Amniotic stem cell (primary cell): ENCODE data around the gene DDX49.

Experiments used
- DNase-seq: peaks from one replicate; lab custom pipeline; 2025; lab: John Stamatoyannopoulos, UW

The DDX49 gene, protein sequence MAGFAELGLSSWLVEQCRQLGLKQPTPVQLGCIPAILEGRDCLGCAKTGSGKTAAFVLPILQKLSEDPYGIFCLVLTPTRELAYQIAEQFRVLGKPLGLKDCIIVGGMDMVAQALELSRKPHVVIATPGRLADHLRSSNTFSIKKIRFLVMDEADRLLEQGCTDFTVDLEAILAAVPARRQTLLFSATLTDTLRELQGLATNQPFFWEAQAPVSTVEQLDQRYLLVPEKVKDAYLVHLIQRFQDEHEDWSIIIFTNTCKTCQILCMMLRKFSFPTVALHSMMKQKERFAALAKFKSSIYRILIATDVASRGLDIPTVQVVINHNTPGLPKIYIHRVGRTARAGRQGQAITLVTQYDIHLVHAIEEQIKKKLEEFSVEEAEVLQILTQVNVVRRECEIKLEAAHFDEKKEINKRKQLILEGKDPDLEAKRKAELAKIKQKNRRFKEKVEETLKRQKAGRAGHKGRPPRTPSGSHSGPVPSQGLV

DNA sequence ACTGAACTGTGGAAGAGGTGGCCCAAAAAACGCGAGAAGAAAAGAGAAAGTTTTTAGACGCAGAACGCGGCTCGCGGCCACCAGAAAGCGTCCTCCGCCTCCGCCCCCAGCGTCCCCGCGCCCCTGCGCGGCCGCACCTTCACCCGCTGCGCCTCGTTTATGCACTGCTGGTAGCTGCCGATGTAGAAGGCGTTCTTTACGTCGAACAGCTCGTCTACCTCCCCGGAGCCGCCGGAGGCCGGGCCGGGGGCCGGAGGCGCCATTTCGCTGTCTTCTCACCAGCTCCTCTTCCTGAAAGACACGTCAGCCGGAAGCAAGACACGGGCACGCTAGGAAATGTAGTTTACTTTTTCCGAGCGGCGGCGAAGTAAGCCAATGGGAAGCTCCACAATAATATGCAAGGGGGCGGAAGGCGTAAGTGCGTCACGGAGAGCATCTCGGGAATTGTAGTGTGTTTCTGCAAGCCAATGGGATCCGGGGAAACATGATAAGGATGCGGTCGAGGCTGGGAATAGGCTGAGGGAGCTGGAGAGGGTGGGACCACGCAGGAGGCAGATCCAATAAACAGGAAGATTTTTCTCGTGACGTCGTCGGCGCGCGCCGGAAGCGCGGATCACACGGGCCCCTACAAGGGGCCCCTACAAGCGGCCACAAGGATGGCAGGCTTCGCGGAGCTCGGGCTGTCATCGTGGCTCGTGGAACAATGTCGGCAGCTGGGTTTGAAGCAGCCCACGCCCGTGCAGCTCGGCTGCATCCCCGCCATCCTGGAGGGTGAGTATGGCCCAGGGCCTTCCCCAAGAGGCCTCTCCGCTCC is at the start of gene DDX49, which contains the start of gene COPE:
Gene DDX49 (plus strand): TSS at position 630 of the 814 bp plus-strand sequence. CDS start 27 bp downstream, at position 657.
Gene COPE (minus strand): TSS at position 302 of the 814 bp plus-strand sequence. CDS start 39 bp downstream, at position 263.
- peak; percentile 98 for DNase-seq

DNA sequence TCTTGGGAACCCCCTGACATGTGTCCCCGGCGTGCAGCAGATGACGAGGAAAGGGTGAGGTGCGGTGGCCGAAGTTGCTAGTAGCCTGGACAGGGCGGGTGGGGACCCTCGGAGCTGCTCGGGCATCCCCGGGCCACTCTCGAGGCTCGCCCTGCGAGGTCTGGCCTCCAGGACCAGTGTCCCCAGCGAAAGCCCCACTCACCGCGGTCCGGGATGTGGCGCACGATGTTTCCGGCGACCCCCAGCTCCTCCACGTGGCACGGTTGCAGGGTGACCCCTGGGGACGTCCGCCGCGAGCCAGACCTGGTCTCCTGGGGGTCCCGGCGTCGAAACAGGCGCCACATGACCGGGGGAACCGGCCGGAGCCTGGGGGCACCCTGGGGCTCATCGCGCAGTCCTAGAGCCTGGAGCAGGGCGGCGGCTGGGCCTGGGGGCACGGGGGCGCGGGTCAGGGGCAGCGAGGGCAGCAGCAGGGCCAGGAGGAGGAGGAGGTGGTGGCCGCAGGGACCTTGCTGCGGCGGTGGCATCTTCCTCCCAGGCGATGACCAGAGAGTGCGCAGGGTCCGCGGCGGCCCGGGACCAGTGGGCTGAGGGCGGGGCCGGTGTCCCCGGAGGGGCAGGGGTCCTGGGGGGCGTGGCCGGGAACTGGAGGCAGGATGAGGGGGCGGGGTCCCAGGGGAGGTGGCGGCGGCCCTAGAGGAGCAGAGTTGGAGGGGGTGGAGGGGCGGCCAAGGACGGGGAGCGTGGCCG is 49.6 kb upstream of the DDX49 start:
- no peak for DNase-seq

DNA sequence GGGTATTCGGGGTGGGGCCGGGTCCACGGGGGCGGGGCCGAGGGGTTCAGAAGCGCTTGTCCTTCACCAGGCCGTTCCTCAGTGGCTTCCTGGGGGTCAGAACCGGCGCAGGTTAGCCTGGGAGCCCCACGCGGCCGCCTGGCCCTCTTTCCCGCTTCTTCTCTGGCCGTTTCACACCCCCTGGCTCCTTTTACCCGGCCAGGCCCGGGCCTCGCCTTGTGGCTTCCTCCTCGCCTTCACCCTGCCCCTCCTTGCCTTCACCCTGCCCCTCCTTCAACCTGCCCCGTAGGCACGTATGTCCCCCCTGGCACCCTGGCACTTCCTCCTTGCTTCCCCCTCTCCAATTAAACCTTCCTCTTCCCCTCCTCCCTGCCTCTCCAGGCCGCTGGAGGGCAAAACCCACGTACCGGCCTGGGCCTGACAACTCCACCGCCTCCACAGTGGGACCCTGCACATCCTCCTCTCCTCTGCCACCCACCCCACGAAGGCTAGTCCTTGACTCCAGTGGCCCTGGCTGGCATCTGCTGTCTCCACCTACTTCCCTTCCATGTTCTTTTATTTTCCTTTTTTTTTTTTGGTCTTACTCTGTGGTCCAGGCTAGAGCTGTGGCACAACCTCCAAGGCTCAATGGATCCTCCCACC is 48.9 kb upstream of the DDX49 start:
- DNase-seq, result no peak

DNA sequence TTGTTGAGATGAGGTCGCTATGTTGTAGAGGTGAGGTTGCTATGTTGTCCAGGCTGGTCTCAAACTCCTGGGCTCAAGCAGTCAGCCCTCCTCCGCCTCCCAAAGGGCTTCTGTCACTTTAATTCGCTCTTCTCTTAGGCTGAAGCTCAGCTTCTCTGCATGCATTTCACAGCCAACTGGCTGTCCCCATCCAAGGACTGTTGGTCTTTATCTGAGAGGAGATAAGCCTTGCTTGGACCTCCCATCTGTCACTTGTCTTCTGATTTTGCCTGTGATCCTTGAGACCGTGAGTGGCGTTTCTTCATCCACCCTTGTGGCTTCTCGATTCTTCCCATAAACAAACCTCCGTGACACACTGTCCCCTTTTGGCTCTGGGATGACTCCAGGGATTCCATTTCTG is 48.0 kb upstream of the DDX49 start:
- no peak for DNase-seq

DNA sequence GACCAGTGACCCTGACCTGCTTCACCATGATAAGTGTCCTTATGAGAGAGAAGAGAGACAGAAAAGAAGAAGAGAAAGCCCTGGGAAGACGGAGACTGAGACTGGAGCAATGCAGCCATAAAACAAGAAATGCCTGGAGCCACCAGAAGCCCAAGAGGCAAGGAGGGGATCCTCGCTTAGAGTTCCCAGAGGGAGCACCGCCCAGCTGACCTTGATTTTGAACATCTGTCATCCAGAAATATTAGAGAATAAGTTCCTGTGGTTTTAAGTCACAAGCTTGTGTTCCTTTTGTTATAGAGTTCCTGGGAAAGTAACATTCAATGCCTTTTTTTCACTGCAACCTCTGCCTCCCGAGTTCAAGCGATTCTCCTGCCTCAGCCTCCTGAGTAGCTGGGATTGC is 43.8 kb upstream of the DDX49 start:
- no peak for DNase-seq

DNA sequence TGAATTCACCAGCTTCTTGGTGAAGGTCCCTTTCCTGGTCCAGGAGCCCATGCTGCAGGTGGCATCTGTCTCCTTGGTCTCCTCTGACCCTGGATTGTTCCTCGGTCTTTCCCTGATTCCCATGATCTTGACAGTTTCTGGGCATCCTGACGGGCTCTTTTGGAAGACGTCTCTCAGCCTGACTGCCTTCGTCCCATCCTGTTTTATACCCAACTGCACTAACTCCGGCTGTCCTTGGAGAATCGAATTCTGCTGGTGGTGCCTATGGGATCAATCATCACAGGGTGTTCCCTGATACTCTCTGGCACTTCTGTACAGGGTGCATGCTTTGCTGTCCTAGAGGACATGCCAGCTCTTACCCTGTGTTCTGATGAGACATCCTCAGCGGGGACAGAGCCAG is 42.6 kb upstream of the DDX49 start:
- no peak for DNase-seq

DNA sequence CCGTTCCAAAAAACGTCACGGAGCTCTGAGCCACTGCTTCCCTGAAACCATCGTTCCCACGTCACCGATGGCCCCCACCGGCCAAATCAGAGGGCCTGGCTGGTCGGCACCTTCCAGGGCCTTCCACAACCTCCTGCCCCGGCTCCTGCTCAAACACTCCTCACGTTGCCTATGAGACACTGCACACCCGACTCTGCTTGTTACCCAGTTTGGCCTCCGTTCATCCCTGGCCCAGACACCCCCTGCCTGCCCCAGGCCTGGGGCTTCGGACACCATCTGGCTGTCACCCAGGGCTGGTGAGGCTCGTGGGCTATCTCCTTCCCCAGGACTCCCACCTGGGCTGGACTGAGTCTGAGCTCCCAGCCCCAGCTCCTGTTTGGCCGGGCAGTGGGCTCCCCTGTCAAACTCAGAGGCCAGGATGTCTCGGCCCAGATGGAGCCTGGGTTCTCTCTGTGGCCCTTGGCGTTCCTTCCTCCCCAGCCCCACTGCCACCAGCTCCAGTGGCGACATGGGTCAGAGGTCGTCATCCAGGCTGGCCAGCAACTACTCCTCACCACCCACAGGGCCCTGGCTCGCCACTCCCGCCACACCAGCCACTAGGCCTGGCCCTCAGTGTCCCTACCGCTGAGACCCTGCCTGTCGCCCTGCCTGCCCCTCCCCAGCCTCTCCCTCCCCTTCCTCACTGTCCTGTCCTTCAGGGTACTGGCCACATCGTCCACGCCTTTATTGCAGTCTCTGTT is 41.3 kb upstream of the DDX49 start:
- DNase-seq, result no peak

DNA sequence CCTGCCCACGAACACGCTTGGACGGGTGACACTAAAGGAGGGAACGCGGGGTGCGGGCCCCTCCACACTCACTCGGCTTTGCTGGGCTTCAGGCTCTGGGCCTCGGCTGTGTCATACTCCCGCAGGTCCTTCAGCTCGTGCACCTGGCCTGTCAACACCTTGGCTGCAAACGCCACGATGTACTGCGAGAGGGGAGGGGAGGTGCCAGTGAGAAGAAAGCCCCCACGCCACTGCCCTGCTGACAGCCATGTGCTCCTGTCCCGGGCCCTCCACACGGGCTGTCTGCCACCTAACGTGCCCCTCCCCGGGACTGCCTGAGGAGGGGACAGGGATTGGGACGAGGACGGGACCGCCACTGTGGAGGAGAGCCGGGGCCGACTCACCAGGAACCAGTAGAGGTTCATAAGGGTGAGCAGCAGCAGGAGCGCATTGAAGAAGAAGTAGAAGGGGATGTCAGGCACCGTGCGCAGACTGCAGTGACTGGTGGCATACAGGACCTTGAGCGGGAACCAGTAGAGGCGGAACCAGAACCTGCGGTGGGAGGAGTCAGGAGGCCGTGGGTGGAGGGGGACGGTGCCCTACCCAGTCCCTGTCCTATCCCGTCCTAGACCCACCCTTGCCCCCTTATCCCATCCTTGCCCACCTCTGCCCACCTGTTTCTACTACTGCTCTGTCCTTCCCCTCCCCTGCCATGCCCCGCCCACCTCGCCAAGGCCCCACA is 40.5 kb upstream of the DDX49 start:
- DNase-seq, result no peak

DNA sequence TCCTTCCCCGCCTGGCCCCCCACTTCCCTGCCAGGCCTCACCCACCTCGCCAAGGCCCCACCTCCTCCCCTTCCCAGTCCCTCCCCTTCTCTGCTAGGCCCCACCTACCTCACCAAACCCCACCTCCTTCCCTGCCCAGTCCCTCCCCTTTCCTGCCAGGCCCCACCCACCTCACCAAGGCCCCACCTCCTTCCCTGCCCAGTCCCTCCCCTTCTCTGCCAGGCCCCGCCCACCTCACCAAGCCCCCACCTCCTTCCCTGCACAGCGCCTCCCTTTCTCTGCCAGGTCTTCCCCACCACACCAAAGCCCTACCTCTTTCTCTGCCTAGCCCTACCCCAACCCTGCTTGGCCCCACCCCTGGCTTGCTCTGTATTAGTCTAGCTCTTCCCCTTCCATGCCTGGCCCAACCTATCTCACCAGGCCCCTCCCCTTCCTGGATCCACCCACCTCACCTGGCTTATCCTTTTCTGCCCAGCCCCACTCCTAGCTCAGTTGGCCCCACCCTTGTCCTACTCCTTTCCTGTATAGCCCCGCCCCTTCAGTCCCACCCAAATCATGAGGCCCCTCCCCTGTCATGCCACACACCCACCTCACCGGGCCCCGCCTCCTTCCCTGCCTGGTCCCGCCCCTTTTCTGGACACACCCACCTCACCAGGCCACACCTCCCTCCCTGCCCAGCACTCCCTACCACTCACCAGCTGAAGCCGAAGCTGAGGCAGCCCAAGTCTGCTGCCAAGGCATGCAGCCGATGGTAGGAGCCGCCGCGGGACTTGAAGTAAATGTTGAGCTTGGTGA is 39.7 kb upstream of the DDX49 start:
- no peak for DNase-seq

DNA sequence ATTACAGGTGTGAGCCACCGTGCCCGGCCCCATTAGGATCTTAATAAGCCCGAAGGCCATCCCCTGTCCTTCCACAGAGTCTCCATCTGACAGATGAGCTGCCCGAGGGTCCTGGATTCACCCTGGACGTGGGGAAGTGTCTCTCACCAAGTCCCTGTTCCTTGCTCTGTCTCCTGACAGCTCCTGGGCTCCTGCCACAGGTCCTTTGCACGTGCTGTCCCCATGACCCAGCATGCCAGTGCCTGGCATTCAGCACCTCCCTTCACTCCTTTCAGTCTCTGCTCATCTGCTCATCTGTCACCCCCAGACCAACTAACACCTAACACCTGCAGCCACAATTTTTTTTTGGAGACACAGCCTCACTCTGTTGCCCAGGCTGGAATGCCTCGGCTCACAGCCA is 38.0 kb upstream of the DDX49 start:
- no peak for DNase-seq

DNA sequence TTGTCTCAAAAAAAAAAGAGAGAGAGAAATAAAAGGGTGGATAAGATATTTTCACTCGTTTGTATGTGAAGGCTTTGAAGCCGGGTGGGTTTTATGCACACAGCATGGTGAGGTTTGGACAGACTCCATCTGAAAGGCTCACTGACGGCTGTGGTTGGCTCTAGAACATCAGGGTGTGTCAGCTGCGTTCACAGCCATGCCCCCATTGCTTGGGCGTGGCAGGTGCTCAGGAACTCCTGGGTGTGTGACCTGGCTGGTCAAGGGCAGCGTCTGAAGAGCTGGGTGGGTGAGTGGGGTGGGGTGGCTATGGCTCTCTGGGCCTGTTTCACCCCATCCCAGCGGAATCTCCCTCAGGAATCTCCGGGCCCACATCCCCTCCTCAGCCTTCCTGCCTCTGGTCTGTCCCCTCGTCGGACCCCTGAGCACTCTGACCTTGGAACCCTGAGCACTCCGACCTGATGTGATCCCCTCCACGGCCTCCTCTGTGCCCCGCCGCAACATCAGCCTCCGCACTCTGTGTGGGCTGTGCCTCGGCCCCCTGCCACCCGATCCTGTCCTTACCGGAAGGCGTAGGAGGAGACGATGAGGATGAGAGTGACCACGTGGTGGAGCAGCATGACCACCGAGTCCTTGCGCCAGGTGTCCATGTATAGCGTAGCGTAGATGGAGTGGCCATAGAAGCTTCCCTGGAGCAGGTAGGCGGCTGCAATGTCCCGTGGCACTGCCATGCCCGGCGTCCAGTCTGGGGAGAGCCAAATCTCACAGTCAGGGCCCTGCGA is 35.8 kb upstream of the DDX49 start:
- DNase-seq, result no peak

DNA sequence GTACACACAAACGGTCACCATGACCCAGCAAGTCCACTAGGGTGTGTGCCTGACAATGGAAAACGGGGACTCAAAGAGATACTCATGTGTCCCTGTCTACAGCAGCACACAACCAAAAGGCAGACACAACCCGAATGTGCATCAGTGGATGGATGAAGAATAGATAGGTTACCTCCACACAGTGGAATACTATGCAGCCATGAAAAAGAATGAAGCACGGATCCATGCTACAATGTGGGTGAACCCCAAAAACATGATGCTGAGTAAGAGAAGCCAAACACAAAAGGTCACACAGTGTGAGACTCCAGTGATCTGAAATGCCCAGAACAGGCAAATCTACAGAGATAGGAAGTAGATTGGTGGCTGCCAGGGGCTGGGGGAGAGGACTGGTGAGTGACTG is 32.5 kb upstream of the DDX49 start:
- no peak for DNase-seq

DNA sequence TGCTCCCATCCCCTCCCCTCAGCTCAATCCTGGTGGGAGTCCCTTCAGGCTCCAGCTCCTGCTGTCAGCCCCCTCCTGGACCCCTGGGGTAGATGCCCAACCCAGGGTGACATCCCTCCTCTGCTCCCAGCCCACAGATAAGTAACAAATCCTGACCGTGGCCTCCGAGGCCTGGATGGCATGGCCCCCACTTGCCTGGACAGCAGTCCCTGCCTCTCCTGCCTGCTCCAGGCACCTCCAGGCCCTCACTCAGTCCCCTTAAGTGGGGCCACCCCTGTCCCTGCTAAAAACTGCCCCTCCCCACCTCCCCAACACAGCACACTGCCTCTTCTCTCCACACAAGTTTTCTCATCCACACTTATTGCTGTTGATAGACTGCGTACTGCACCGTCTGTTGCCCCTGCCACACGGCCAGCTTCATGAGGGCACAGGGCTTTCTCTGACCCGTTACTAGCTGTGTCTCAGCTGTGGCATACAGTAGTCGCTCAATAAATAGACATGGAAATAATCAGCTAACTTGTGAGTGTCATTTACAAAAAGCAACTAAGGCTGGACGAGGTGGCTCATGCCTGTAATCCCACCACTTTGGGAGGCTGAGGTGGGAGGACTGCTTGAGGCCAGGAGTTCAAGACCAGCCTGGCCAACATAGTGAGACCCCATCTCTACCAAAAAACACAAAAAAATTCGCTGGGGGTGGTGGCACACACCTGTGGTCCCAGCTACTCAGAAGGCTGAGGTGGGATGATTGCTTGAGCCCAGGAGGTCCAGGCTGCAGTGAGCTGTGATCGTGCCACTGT is 29.4 kb upstream of the DDX49 start:
- DNase-seq, result no peak

DNA sequence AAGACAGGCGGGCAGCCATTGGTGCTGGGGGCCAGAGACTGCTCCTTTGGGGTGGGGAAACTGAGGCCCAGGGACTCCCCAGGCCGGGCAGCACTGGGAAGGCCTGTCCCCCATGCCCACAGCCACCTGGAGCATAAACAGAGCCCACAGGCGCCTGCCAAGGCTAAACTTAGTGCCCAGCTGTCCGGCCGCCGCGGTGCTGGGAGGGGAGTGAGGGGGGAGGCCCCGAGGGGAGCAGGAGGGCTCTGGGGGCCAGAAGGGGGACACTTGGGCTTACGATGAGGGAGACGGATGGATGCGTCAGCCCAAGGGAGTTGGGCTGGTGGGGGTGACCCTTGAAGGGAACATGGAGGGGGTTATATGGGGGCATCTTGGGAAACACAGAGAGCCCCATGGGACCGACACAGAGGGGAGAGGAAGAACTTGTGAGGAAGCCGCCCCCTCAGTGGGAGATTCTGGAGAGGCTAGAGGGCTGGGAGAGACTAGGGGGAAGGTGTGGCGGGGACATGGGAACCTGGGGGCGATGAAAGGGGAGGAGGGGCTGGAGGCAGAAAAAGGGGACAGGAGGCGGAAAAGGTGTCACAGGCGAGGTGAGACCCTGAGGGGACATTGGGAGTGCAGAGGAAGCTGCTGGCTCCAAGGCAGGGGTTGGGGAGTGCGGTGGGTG is 25.8 kb upstream of the DDX49 start:
- no peak for DNase-seq

DNA sequence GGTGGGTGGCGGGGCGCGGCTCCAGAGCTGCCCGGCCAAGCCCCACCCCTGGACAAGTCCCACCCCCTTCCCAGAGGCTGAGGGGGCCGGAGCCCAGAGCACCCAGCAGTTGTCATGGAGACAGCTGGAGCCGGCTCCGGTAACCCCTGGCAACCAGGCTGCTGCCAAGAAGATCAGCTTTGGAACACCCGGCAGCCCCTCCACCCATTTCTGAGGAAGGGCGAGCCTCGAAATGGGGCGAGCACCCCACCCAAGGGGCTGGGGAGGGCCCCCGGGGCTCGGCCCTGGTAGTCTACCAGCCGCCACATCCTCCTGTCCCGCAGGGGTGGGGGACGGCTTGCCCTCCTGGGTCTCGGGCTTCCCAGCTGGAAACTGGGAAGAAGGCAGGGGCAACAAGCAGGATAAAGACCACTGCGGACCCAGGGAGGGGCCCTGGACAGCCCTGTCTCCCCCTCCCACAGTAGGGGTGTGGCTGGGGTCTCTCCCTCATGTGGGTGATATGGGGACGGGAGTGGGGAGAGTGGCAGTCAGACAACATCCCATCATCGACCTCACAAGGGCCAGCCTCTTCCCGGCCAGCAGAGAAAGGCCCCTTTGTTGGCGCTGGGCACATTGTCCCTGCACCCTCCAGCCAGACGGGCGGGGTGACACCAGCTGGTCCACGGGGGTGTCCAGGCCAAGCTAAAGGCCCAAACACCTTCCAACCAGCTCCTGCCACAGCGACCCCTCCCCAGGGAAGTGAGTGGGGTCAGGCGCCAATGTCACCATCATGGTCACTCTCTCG is 25.1 kb upstream of the DDX49 start:
- no peak for DNase-seq

DNA sequence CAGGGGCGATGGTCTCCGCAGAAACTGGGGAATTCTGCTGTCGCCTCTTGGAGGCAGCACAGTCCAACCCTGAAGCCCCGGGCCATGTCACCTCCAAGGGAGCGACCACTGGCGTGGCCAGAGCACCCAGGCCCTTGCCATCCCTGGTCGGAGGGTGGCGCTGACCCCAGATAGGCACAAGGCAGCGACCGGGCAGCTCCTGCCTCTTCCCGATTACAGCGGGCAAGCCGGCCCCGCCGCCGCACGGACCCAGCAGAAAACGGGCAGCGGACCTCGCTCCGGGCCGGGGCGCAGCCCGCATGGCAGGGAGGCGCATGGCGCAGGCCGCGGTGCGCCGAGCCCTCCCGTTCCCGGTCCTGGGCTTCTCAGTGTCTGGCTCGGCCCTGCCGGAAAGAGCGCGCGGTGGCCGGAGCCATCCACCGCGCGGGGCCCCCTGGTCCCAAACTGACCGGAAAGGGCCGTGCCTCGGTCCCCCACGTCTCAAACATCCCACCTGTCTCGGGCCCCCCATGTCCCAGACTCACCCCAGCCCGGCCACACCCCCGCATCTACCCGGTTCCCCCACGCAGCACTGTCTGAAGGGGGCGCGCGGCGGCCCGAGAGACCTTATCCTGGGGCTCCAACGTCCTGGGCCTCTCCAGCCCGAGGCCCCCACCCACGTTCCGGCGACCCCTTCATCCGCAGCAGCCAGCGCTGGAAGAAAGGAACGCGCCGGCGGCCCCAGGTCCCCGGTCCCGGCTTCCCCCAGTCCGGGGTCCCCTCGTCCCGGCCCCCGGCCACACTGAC is 24.3 kb upstream of the DDX49 start:
- DNase-seq, result peak; percentile 22
